Central memory CD8-positive, alpha-beta T cell (primary cell): ENCODE data around the gene ELOVL1.

Experiments used
- ATAC-seq: fragments of 150-1000 bp; cut with Tn5 transposase; replicated peaks from 2 replicates; pipeline ENCODE4 v1.10.0; 2022; ENCODE audit warnings: mild to moderate bottlenecking, moderate FRiP score, moderate number of reproducible peaks; ENCODE audit not compliant: poor library complexity, severe bottlenecking; ENCODE audit errors: extremely low read depth
- DNase-seq, 2 donors: peaks; one replicate each; pipeline ENCODE4 v3.0.0; 2021; ENCODE audit warnings: low spot score in 2 of 2
- H3K27ac Mint-ChIP-seq: one replicate; pipeline ENCODE4 v1.8.0; 2022; ENCODE audit warnings: low read depth, mild to moderate bottlenecking, moderate library complexity, mixed read lengths
- H3K27me3 Mint-ChIP-seq: one replicate; pipeline ENCODE4 v1.8.0; 2022; ENCODE audit warnings: mixed read lengths
- H3K36me3 Mint-ChIP-seq: one replicate; pipeline ENCODE4 v1.8.0; 2022; ENCODE audit warnings: mild to moderate bottlenecking, moderate library complexity, mixed read lengths; ENCODE audit not compliant: insufficient read depth
- H3K4me1 Mint-ChIP-seq: one replicate; pipeline ENCODE4 v1.8.0; 2022; ENCODE audit warnings: mixed read lengths
- H3K4me3 Mint-ChIP-seq: one replicate; pipeline ENCODE4 v1.8.0; 2022; ENCODE audit warnings: mild to moderate bottlenecking, moderate library complexity, mixed read lengths
- H3K9me3 Mint-ChIP-seq: one replicate; pipeline ENCODE4 v1.8.0; 2022; ENCODE audit warnings: mixed read lengths

The ELOVL1 gene

DNA sequence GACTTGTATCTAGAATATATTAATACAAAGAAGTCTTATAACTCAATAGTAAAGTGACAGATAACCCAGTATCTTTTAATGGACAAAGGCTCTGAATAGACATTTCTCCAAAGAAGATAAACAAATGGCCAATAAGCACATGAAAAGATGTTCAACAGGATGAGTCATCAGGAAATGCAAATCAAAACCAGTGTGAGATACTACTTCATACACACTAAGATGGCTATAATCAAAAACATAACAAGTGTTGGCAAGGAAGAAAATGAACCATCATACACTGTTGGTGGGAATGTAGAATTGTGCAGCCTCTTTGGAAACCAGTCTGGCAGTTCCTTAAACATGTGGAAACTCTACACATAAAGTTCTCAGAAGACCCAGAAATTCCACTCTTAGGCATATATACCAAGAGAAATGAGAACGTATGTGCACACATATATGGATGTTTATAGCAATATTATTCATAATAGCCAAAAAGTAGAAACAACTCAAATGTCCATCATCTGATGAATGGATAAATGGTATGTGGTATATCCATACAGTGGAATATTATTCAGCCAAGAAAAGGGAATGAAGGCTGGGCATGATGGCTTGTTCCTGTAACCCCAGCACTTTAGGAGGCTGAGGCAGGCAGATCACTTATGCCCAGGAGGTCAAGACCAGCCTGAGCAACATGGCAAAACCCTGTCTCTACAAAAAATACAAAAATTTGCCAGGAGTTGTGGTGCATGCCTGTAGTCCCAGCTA, 40.1 kb downstream of the ELOVL1 start:
- H3K27me3 Mint-ChIP-seq = peaks cover 12% of the 10 kb centered on the region
- no peaks in the 10 kb centered on the region for H3K36me3 Mint-ChIP-seq
- no peak overlapping the region for H3K27ac Mint-ChIP-seq
- no peaks in the 10 kb centered on the region for H3K9me3 Mint-ChIP-seq
- no peaks in the 10 kb centered on the region for H3K4me1 Mint-ChIP-seq
- H3K4me3 Mint-ChIP-seq = no peak overlapping the region
- DNase-seq (no peak), ATAC-seq (no peak)

DNA sequence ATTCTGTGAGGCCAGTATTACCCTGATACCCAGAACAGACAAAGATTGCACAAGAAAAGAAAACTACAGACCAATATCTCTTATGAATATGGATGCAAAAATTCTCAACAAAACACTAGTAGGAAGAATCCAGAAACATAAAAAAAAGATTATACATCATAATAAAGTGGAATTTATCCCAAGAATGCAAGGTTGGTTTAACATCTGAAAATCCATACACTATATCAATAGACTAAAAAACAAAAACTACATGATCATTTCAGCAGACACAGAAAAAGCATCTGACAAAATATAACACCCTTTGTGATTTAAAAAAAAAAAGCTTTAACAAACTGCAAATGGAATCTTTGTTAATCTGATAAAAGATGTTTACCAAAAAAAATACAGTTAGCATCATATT, 42.4 kb downstream of the ELOVL1 start:
- Mint-ChIP-seq H3K27ac (no peak overlapping the region), H3K4me1 (no peaks in the 10 kb centered on the region), H3K36me3 (no peaks in the 10 kb centered on the region), H3K4me3 (no peak overlapping the region), H3K27me3 (peaks cover 12% of the 10 kb centered on the region), H3K9me3 (no peaks in the 10 kb centered on the region)
- no peak for DNase-seq
- no peak for ATAC-seq

DNA sequence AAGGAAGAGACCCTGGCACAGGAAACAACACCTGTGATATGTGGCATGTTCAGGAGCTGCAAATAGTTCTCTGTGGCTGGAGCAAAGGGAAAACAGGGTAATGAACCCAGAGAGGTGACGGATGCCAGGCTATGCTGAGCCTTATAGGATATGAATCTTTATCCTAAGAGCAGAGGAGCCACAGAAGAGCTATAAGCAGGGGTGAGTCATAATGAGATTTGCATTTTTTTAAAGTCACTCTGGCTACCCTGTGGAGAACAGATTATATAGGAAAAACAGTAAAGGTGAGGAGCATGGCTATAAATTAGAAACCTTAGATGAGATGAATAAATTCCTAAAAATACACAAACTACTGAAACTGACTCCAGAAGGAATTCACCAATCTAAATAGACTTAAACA, 43.0 kb downstream of the ELOVL1 start:
- Mint-ChIP-seq H3K27ac (no peak overlapping the region), H3K36me3 (no peaks in the 10 kb centered on the region), H3K27me3 (peaks cover 12% of the 10 kb centered on the region), H3K4me3 (no peak overlapping the region), H3K9me3 (no peaks in the 10 kb centered on the region), H3K4me1 (no peaks in the 10 kb centered on the region)
- ATAC-seq (no peak), DNase-seq (no peak)

DNA sequence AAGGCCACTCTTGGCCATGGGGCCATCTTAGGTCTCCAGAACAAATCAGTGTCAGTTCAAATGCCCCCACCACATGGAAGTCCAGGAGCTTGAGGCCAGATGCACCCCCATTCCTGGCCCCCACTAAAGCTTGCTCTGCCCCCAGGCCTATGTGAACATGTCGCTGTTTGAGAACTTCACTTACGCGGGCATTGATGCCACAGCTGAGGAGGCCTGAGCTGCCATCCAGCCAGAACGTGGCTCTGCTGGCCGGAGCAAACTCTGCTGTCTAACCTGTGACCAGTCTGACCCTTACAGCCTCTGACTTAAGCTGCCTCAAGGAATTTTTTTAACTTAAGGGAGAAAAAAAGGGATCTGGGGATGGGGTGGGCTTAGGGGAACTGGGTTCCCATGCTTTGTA, 45.3 kb downstream of the ELOVL1 start:
- Mint-ChIP-seq H3K27me3 (no peaks in the 10 kb centered on the region), H3K9me3 (no peaks in the 10 kb centered on the region), H3K4me1 (no peaks in the 10 kb centered on the region), H3K27ac (no peak overlapping the region), H3K36me3 (no peaks in the 10 kb centered on the region), H3K4me3 (no peak overlapping the region)
- ATAC-seq = no peak
- DNase-seq = no peak

DNA sequence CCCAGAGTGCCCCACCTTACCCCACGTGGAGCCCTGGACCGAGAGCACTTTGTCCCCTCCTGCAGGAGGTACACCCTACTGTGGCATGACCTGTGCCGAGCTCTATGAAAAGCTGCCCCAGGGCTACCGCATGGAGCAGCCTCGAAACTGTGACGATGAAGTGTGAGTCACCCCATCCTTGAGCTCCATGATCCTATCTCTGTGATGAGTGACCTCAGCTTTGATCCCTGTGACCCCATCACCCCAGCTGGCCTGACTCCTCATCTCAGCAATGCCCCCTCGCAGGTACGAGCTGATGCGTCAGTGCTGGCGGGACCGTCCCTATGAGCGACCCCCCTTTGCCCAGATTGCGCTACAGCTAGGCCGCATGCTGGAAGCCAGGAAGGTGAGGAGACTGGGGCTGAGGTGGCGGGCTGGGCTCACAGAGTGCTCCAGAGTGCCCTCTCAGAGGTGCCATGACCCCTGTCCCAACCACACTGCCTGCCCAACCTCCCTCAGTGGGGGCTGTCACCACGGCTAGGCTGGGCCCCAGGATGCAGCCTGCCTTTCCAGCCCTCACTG, 46.4 kb downstream of the ELOVL1 start:
- no peak overlapping the region for H3K4me3 Mint-ChIP-seq
- no peaks in the 10 kb centered on the region for H3K27me3 Mint-ChIP-seq
- no peak overlapping the region for H3K27ac Mint-ChIP-seq
- ATAC-seq (no peak), DNase-seq (no peak)
- peaks cover under 1% of the 10 kb centered on the region for H3K36me3 Mint-ChIP-seq
- no peaks in the 10 kb centered on the region for H3K4me1 Mint-ChIP-seq
- no peaks in the 10 kb centered on the region for H3K9me3 Mint-ChIP-seq

DNA sequence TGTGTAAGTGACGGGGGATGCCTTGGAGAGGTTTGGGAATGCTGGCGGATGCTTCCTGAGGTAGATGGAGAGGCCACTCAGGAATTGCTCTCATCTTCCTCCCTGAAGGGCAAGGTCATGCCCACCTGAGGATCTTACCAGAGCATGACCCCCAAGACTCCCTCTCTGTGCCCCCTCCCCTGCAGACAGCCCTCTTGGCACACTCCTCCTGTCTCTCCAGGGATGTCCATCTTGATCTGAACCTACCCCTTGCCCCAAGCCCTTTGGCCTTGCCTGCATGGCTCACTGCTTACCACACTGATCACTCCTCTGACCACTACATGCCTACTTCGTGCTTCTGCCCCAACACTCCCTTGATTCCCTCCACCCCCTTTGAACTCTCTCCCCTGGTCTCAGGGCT, 48.0 kb downstream of the ELOVL1 start:
- no peak for ATAC-seq
- Mint-ChIP-seq H3K27me3 (no peaks in the 10 kb centered on the region), H3K9me3 (no peaks in the 10 kb centered on the region), H3K36me3 (peaks cover 2% of the 10 kb centered on the region), H3K4me3 (no peak overlapping the region), H3K4me1 (no peaks in the 10 kb centered on the region), H3K27ac (no peak overlapping the region)
- DNase-seq = no peak

DNA sequence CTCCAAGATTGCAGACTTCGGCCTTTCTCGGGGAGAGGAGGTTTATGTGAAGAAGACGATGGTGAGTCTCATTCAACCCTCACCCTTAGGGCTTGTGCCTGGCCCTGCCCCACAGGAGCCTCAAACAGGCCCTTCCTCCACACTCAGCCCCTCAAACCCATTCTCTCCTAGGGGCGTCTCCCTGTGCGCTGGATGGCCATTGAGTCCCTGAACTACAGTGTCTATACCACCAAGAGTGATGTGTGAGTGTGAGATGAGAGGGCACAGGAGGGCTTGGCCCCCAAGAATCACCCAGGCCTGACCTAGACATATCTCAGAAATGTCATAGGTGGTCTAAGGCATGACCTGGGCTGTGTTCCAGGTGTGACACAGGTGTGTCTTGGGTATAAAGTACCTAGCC, 48.5 kb downstream of the ELOVL1 start:
- no peaks in the 10 kb centered on the region for H3K27me3 Mint-ChIP-seq
- peaks cover 2% of the 10 kb centered on the region for H3K36me3 Mint-ChIP-seq
- DNase-seq (no peak), ATAC-seq (no peak)
- no peak overlapping the region for H3K27ac Mint-ChIP-seq
- no peak overlapping the region for H3K4me3 Mint-ChIP-seq
- no peaks in the 10 kb centered on the region for H3K9me3 Mint-ChIP-seq
- no peaks in the 10 kb centered on the region for H3K4me1 Mint-ChIP-seq

DNA sequence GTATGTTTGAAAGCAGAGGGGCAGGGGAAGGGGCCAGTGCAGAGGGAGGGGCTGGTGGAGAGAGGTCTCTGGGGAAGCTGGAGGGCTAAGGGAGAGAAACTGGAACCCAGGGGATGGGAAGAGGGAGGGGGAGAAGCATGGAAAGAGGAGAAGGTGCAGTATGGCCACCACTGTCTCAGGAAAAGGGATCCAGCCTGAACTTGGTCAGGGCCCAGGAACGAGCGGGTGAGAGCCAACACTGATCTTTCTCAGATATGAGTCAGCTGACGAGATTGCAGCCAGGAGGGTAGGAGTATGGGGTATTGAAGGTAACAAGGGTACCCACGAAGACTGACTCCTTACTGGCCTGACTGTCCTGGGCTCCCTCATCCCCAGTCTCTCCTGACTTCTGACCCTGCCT, 49.0 kb downstream of the ELOVL1 start:
- Mint-ChIP-seq H3K36me3 (peaks cover 2% of the 10 kb centered on the region), H3K4me1 (no peaks in the 10 kb centered on the region), H3K27me3 (no peaks in the 10 kb centered on the region), H3K4me3 (no peak overlapping the region), H3K27ac (no peak overlapping the region), H3K9me3 (no peaks in the 10 kb centered on the region)
- DNase-seq = no peak
- no peak for ATAC-seq

DNA sequence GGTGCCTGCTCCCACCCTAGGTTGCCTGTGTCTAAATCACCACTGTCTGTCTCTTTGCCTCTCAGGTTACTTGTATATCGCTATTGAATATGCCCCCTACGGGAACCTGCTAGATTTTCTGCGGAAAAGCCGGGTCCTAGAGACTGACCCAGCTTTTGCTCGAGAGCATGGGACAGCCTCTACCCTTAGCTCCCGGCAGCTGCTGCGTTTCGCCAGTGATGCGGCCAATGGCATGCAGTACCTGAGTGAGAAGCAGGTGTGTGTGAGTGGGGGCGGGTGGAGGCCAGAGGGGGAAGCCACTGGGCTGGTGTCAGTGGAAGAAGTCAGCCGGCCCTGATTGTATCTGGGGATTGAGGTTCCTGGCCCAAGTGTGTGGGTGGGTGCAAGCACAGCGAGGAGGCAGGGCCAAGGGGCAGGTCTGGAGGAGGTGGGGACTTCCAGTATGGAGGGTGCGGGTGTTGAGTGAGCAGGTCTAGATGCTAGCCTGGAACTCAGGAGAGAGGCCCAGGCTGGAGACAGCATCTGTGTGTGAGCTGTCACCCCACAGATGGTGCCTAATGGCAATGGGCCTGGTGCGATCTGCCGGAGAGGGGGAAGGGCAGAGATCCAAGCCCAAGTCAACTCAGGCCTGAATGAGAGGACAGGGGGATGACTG, 49.9 kb downstream of the ELOVL1 start:
- Mint-ChIP-seq H3K27me3 (no peaks in the 10 kb centered on the region), H3K9me3 (no peaks in the 10 kb centered on the region), H3K4me1 (no peaks in the 10 kb centered on the region), H3K4me3 (no peak overlapping the region), H3K27ac (no peak overlapping the region), H3K36me3 (peaks cover 2% of the 10 kb centered on the region)
- ATAC-seq (no peak), DNase-seq (no peak)

DNA sequence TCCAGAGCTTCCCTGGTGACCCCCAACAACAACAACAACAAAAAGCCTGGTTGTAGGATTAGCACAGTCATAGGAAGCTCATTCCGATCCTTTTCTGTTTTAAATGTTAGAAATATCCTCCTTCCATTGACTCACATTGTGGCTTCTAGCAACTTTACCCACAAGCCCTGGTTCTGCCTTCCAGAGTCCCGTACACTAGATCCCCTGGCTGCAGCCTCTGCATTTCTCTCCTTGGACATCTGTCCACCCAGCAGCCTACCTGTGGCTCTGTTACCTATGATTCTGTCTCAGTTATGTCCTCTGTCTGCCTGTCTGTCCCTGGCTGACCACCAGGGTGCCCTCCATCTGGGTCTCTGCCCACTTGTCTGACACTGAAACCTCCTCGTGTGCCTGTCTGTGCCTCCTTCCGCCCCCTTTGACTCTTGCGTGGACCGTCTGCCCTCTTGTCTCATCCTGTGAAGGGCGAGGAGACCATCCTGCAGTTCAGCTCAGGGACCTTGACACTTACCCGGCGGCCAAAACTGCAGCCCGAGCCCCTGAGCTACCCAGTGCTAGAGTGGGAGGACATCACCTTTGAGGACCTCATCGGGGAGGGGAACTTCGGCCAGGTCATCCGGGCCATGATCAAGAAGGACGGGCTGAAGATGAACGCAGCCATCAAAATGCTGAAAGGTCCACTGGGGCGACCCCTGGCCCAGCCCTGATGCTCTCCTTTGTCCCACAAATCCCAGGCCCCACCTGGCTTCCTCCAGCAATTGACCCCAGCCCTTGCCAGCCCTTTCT, 50.9 kb downstream of the ELOVL1 start:
- no peaks in the 10 kb centered on the region for H3K27me3 Mint-ChIP-seq
- H3K4me1 Mint-ChIP-seq = no peaks in the 10 kb centered on the region
- DNase-seq (no peak), ATAC-seq (no peak)
- H3K36me3 Mint-ChIP-seq = peaks cover 2% of the 10 kb centered on the region
- no peak overlapping the region for H3K4me3 Mint-ChIP-seq
- no peak overlapping the region for H3K27ac Mint-ChIP-seq
- no peaks in the 10 kb centered on the region for H3K9me3 Mint-ChIP-seq

DNA sequence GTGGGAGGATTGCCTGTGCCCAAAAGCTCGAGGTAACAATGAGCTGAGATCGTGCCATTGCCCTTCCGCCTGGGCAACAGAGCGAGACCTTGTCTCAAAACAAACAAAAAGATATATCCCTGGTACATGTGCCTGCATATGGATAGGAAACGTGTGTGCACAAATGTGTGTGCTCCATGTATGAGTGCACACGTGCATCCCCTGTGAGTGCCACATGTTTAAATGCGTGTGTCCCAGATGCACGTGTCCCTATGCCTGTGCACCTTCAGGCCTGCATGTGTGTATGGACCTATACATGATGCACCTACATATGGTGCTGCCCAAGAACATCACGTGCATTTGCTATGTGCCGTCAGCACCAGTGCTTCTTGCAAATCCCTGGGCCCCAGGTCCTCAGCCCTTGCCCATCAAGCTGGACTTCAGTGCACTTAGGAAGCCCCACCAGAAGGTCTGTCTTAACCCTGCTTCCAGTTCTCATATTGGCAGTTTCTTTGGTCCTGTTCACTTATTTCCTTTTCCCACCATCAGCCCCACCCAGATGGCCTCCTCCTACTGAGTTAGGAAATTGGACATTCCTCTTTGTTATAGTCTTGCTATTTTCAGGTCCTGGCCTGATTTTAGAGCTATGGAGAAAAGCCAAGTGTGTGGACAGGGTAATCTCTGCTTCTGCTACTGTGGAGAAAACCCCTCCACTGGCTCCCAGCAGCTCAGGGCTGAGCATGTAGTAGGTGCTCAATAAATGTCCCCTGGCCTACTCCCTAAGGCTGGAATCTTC, 51.7 kb downstream of the ELOVL1 start:
- DNase-seq (no peak), ATAC-seq (no peak)
- H3K9me3 Mint-ChIP-seq = no peaks in the 10 kb centered on the region
- no peak overlapping the region for H3K4me3 Mint-ChIP-seq
- H3K4me1 Mint-ChIP-seq = no peaks in the 10 kb centered on the region
- no peaks in the 10 kb centered on the region for H3K27me3 Mint-ChIP-seq
- H3K27ac Mint-ChIP-seq = no peak overlapping the region
- H3K36me3 Mint-ChIP-seq = peaks cover 2% of the 10 kb centered on the region

DNA sequence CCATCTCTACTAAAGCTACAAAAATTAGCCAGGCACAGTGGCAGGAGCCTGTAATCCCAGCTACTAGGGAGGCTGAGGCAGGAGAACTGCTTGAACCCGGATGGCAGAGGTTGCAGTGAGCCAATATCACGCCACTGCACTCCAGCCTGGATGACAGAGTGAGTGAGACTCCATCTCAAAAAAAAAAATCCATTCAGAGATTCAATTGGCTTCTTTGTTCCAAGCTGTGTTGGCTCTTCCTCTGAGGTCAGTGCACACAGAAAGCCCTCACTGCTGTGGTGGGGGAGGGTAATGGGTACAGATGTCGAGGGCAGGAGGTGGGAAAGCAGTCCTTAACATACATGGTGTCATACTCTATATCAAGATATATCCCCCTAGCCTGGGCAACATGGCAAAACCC, 52.3 kb downstream of the ELOVL1 start:
- Mint-ChIP-seq H3K4me1 (no peaks in the 10 kb centered on the region), H3K4me3 (no peak overlapping the region), H3K27me3 (no peaks in the 10 kb centered on the region), H3K9me3 (no peaks in the 10 kb centered on the region), H3K27ac (no peak overlapping the region), H3K36me3 (peaks cover 2% of the 10 kb centered on the region)
- DNase-seq (no peak), ATAC-seq (no peak)
